Keratinocyte (primary cell): Measurements from ENCODE around the gene WDR76. TPM values are rescaled to one million over a fixed set of nuclear protein-coding genes. Genes with fewer than 3 reads are reported as not detected.

Experiments used
- DNase-seq: peaks from one replicate; pipeline ENCODE4 v3.0.0-alpha.2; 2011; ENCODE audit warnings: low read depth, missing footprints, low spot score
- FAIRE-seq: peaks from 2 replicates; lab custom pipeline; 2011; peaks lifted over from hg19 to GRCh38; lab: Jason Lieb, UNC
- H2AFZ ChIP-seq: 2 replicates; pipeline ENCODE4 v1.6.0; 2012; ENCODE audit warnings: low read length, control low read depth, inconsistent platforms; ENCODE audit not compliant: control insufficient read depth
- H3K27ac ChIP-seq: 2 replicates; pipeline ENCODE4 v1.5.1; 2011; ENCODE audit warnings: low read length; ENCODE audit not compliant: control insufficient read depth, insufficient read depth
- H3K27me3 ChIP-seq: 3 replicates; pipeline ENCODE4 v1.6.0; 2011; ENCODE audit warnings: low read length; ENCODE audit not compliant: control insufficient read depth, insufficient read depth; ENCODE audit errors: extremely low read depth
- H3K36me3 ChIP-seq, 2 experiments: 2 replicates in 1 of 2; 3 replicates in 1 of 2; pipeline ENCODE4 v1.5.1; 2011; ENCODE audit warnings: low read length in 2 of 2, mild to moderate bottlenecking in 1 of 2; ENCODE audit not compliant: control insufficient read depth in 2 of 2, insufficient read depth in 2 of 2; ENCODE audit errors: extremely low read depth in 1 of 2
- H3K4me1 ChIP-seq: 3 replicates; pipeline ENCODE4 v1.5.1; 2011; ENCODE audit warnings: low read length; ENCODE audit not compliant: control insufficient read depth, insufficient read depth; ENCODE audit errors: extremely low read depth
- H3K4me2 ChIP-seq: 3 replicates; pipeline ENCODE4 v1.6.0; 2011; ENCODE audit warnings: low read depth, low read length; ENCODE audit not compliant: control insufficient read depth, insufficient read depth; ENCODE audit errors: extremely low read depth
- H3K4me3 ChIP-seq, 3 experiments: fragments of 200-600 bp in 1 of 3; sonication (generic) in 1 of 3; 2 replicates in 2 of 3; 3 replicates in 1 of 3; pipeline ENCODE4 v1.5.1; 2011 to 2016; ENCODE audit warnings: low read length in 3 of 3, mild to moderate bottlenecking in 3 of 3, control low read depth in 2 of 3, inconsistent platforms in 1 of 3, low read depth in 1 of 3, mixed read lengths in 1 of 3, mixed run types in 1 of 3, moderate library complexity in 1 of 3; ENCODE audit not compliant: control insufficient read depth in 2 of 3, insufficient read depth in 2 of 3; ENCODE audit errors: extremely low read depth in 1 of 3
- H3K79me2 ChIP-seq: 2 replicates; pipeline ENCODE4 v1.6.0; 2012; ENCODE audit warnings: low read length; ENCODE audit not compliant: control insufficient read depth, insufficient read depth
- H3K9ac ChIP-seq: 3 replicates; pipeline ENCODE4 v1.6.0; 2011; ENCODE audit warnings: low read length; ENCODE audit not compliant: control insufficient read depth, insufficient read depth; ENCODE audit errors: extremely low read depth
- H3K9me1 ChIP-seq: 3 replicates; pipeline ENCODE4 v1.6.0; 2011; ENCODE audit warnings: low read length; ENCODE audit not compliant: control insufficient read depth, insufficient read depth; ENCODE audit errors: extremely low read depth
- H3K9me3 ChIP-seq: 2 replicates; pipeline ENCODE4 v1.5.1; 2012; ENCODE audit warnings: low read depth, low read length; ENCODE audit not compliant: control insufficient read depth
- H4K20me1 ChIP-seq: 3 replicates; pipeline ENCODE4 v1.6.0; 2011; ENCODE audit warnings: low read length; ENCODE audit not compliant: control insufficient read depth, insufficient read depth; ENCODE audit errors: extremely low read depth
- EZH2 ChIP-seq: IDR thresholded peaks from one replicate; pipeline ENCODE4 v1.6.1; 2012; ENCODE audit warnings: inconsistent platforms, mild to moderate bottlenecking, low read length, moderate library complexity
- dilution Hi-C: fragments of 300-500 bp; cut with MboI; formaldehyde crosslinking; loops from one replicate; pipeline ENCODE4 v1.7.0; 2020; ENCODE audit warnings: low sequenced_read_pairs; ENCODE audit not compliant: extremely low pct_ligation_motif_present
- polyA plus RNA-seq, 5 experiments: library from polyadenylated mRNA; depleted of rRNA in 3 of 5; stranded (reverse) in 3 of 5; stranded (forward) in 1 of 5; unstranded in 1 of 5; fragments of >200 nt; gene quantifications; 1 replicate in 1 of 5; 2 replicates in 3 of 5; 3 replicates in 1 of 5; pipeline versions ENCODE4 v1.2.1 to v1.2.3, GENCODE V29; 2011 to 2012; ENCODE audit warnings: missing spikeins in 2 of 5, low read depth in 1 of 5, low replicate concordance in 1 of 5
- TF ChIP-seq, protein P1 (sequence below), 3 experiments: IDR thresholded peaks in 1 of 3; conservative IDR thresholded peaks in 1 of 3; optimal IDR thresholded peaks in 1 of 3; 2 replicates in 2 of 3; 3 replicates in 1 of 3; pipeline versions ENCODE3 to v1.5.1; 2011; ENCODE audit warnings: low read length in 3 of 3, mild to moderate bottlenecking in 3 of 3, moderate library complexity in 2 of 3, control low read depth in 1 of 3, inconsistent platforms in 1 of 3; ENCODE audit not compliant: insufficient read depth in 2 of 3; ENCODE audit errors: extremely low read depth in 1 of 3

WDR76 gene
- polyA plus RNA-seq, 1 donor (not counting 4 experiments of a cell fraction or from before 2014, with no cell fraction given), result 4.7 TPM

DNA sequence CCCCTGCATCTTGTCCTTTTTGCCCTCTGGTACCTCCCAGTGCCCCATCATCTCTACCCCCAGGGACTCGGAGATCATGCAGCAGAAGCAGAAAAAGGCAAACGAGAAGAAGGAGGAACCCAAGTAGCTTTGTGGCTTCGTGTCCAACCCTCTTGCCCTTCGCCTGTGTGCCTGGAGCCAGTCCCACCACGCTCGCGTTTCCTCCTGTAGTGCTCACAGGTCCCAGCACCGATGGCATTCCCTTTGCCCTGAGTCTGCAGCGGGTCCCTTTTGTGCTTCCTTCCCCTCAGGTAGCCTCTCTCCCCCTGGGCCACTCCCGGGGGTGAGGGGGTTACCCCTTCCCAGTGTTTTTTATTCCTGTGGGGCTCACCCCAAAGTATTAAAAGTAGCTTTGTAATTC lies 33.2 kb upstream of the WDR76 start:
- H3K9me3 ChIP-seq, result no peaks in the 10 kb centered on the region
- TF ChIP-seq, protein P1, sequence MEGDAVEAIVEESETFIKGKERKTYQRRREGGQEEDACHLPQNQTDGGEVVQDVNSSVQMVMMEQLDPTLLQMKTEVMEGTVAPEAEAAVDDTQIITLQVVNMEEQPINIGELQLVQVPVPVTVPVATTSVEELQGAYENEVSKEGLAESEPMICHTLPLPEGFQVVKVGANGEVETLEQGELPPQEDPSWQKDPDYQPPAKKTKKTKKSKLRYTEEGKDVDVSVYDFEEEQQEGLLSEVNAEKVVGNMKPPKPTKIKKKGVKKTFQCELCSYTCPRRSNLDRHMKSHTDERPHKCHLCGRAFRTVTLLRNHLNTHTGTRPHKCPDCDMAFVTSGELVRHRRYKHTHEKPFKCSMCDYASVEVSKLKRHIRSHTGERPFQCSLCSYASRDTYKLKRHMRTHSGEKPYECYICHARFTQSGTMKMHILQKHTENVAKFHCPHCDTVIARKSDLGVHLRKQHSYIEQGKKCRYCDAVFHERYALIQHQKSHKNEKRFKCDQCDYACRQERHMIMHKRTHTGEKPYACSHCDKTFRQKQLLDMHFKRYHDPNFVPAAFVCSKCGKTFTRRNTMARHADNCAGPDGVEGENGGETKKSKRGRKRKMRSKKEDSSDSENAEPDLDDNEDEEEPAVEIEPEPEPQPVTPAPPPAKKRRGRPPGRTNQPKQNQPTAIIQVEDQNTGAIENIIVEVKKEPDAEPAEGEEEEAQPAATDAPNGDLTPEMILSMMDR (optimal IDR thresholded peaks at IDR 0.05 in 1 of 3, IDR thresholded peaks at IDR 0.05 in 1 of 3, conservative IDR thresholded peaks at IDR 0.05 in 1 of 3; ENCODE audit: extremely low read depth in 1 of 3, insufficient read depth in 2 of 3, low read length in 3 of 3), result no peak
- TF ChIP-seq EZH2, result no peak
- H3K79me2 ChIP-seq, result peaks cover 33% of the 10 kb centered on the region
- FAIRE-seq (no peak), DNase-seq (no peak)
- peak overlapping the region; percentile 100 for H3K9ac ChIP-seq
- H3K27me3 ChIP-seq, result no peaks in the 10 kb centered on the region
- no peak overlapping the region for H2AFZ ChIP-seq
- H3K27ac ChIP-seq, result no peak overlapping the region
- no peaks in the 10 kb centered on the region for H4K20me1 ChIP-seq
- H3K4me3 ChIP-seq, result peak overlapping the region in 1 of 3 experiments; percentile 94
- peaks cover 19 to 37% of the 10 kb centered on the region in 2 experiments for H3K36me3 ChIP-seq
- H3K4me2 ChIP-seq, result peak overlapping the region; percentile 95
- H3K9me1 ChIP-seq, result no peaks in the 10 kb centered on the region
- dilution Hi-C loops, result no loop called here
- H3K4me1 ChIP-seq, result peaks cover 17% of the 10 kb centered on the region

DNA sequence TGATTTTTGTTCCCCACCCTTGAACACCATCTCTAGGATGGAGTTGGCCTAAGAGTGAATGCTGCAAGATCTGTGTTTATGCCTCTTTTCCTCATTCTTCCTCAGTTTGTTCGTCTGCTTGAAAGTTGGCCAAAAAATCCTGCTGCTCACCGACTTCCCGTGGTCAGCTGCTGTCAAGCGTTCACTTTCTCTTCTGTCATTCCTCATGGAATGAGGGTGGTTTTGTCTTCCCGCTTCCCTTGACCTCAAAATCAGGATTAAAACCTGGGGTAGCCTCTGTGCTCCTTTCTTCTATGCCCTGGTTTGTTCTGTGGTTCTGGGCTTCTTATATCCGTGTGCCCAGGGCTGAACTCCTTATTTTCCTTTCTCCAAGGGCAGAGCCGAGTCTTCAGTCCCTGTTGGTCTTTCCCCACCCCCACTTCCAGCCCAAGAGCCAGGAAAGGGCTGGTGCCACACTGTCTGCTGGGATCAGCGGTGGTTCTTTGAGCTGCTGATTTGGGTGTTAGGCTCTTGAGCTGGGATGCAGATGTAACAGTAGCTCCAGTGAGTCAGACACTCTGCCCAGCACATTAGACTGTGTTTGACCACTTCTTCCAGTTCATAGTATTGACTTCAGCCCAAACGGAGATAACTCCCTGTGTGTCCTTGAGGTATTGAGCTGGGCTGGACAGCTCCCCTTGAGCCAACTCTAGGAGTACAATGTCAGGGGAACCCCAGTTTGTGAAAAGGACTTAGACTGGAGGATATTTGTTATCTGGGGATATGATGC lies 32.3 kb upstream of the WDR76 start:
- H3K9ac ChIP-seq, result no peak overlapping the region
- no peak overlapping the region for H2AFZ ChIP-seq
- peaks cover 33% of the 10 kb centered on the region for H3K79me2 ChIP-seq
- no peaks in the 10 kb centered on the region for H3K9me1 ChIP-seq
- TF ChIP-seq, protein P1 (optimal IDR thresholded peaks at IDR 0.05 in 1 of 3, IDR thresholded peaks at IDR 0.05 in 1 of 3, conservative IDR thresholded peaks at IDR 0.05 in 1 of 3; ENCODE audit: extremely low read depth in 1 of 3, insufficient read depth in 2 of 3, low read length in 3 of 3), result no peak
- TF ChIP-seq EZH2, result no peak
- dilution Hi-C loops, result no loop called here
- H3K9me3 ChIP-seq, result no peaks in the 10 kb centered on the region
- no peaks in the 10 kb centered on the region for H3K27me3 ChIP-seq
- H3K36me3 ChIP-seq, result peaks cover 24 to 37% of the 10 kb centered on the region in 2 experiments
- FAIRE-seq (no peak), DNase-seq (no peak)
- H3K27ac ChIP-seq, result no peak overlapping the region
- no peak overlapping the region for H3K4me2 ChIP-seq
- peaks cover 17% of the 10 kb centered on the region for H3K4me1 ChIP-seq
- H4K20me1 ChIP-seq, result no peaks in the 10 kb centered on the region
- no peak overlapping the region for H3K4me3 ChIP-seq
